K562 (cell line): ENCODE results near the gene DBF4B.

Experiments used
- CTCF ChIP-seq, 3 experiments: IDR thresholded peaks in 2 of 3; conservative IDR thresholded peaks in 1 of 3; 2 replicates each; pipeline ENCODE4 v1.5.1; 2011 to 2012; ENCODE audit warnings: low read length in 3 of 3, mild to moderate bottlenecking in 3 of 3, control low read depth in 2 of 3, improper control_type of control experiment in 1 of 3, inconsistent platforms in 1 of 3, low read depth in 1 of 3, mixed read lengths in 1 of 3, moderate library complexity in 1 of 3; ENCODE audit not compliant: insufficient read depth in 2 of 3
- EZH2 ChIP-seq: IDR thresholded peaks from 2 replicates; pipeline ENCODE4 v1.6.1; 2012; ENCODE audit warnings: low read depth, mild to moderate bottlenecking, inconsistent platforms, low read length, borderline replicate concordance
- JUNB ChIP-seq: fragments of 450-650 bp; formaldehyde crosslinking; conservative IDR thresholded peaks from 2 replicates; pipeline ENCODE4 v1.4.0; 2020; ENCODE audit warnings: mild to moderate bottlenecking
- MYC ChIP-seq, 2 experiments: fragments of 250-450 bp in 1 of 2; sonication (Bioruptor Pico) in 1 of 2; IDR thresholded peaks; 2 replicates each; pipeline versions ENCODE4 v1.5.1 to v1.6.1; 2012 to 2021; ENCODE audit warnings: low read depth in 2 of 2, borderline replicate concordance in 1 of 2, improper control_type of control experiment in 1 of 2, low read length in 1 of 2, mild to moderate bottlenecking in 1 of 2, moderate library complexity in 1 of 2
- NFATC3 ChIP-seq: fragments of 450-650 bp; IDR thresholded peaks from 2 replicates; pipeline ENCODE4 v1.6.1; 2017; ENCODE audit warnings: mild to moderate bottlenecking
- RFX5 ChIP-seq: IDR thresholded peaks from 2 replicates; pipeline ENCODE4 v1.6.1; 2011; ENCODE audit warnings: low read depth, mild to moderate bottlenecking, improper control_type of control experiment, low read length
- ZBTB7A ChIP-seq: IDR thresholded peaks from 2 replicates; pipeline ENCODE4 v1.6.1; 2011; ENCODE audit warnings: low read depth, mild to moderate bottlenecking, low read length, moderate library complexity, borderline replicate concordance; ENCODE audit not compliant: control insufficient read depth
- ZNF644 ChIP-seq: fragments of 200-800 bp; sonication (Bioruptor generic); IDR thresholded peaks from 2 replicates; pipeline ENCODE4 v1.6.1; 2016; ENCODE audit warnings: low read depth, missing genetic modification characterization, missing compliant biosample characterization

- TF ChIP-seq RFX5 (no peak), CTCF (IDR thresholded peaks at IDR 0.05 in 2 of 3, conservative IDR thresholded peaks at IDR 0.05 in 1 of 3; ENCODE audit: insufficient read depth in 2 of 3, low read depth in 1 of 3, low read length in 3 of 3) (no peak), ZNF644 (no peak), ZBTB7A (no peak), EZH2 (no peak), JUNB (CRISPR knock-in tag) (no peak), MYC (IDR thresholded peaks at IDR 0.05; ENCODE audit: low read depth, low read length) (no peak), MYC (CRISPR knock-in tag; IDR thresholded peaks at IDR 0.05; ENCODE audit: borderline replicate concordance, low read depth) (no peak), NFATC3 (no peak)
Measured at GRCh38 chr17:44747566-44747965, 39.1 kb downstream of the DBF4B start.
